PC-9 (cell line): ENCODE measurements around the gene PTBP2.

Source experiments
- EZH2 ChIP-seq: fragments of 200-600 bp; sonication (generic); IDR thresholded peaks from 2 replicates; pipeline ENCODE4 v1.8.0; 2017; ENCODE audit warnings: antibody characterized with exemption, low read depth
- TF ChIP-seq, protein P1 (sequence below): fragments of 200-600 bp; sonication (generic); conservative IDR thresholded peaks from 2 replicates; pipeline ENCODE4 v1.6.1; 2017; ENCODE audit warnings: mixed run types, antibody characterized with exemption, mild to moderate bottlenecking, moderate library complexity

DNA sequence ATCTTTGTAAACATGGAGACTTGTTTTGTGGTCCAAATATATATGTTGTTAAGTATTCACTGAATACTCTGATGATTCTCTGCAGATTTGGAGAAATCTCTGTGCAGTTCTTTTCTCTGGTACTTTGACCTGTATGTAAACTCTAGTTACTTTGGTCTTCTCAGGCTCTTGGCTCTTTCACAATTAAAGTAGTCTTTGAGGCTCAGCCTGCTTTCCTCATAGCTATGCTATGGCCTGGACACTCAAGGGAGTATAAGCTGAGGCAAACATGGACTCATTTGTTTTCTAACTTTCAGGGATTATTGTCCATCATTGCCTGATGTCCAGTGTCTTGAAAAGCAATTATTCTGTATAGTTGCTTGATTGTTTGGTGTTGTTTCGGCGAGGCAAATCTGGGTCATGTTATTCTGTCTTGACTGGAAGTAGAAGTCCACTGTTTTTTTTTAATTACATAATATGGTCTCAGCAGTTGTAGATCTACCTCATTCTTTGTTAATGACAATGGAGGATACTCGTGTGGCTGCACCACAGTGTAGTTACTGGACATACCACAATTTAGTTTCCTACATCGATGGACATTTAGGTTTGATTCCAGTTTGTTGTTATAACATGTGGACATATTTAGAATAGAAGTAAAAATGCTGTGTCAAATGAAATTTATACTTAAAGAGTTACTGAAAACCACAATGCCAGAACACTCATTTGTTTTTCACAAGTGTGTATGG, 9.2 kb downstream of the PTBP2 start:
- TF ChIP-seq, protein P1, sequence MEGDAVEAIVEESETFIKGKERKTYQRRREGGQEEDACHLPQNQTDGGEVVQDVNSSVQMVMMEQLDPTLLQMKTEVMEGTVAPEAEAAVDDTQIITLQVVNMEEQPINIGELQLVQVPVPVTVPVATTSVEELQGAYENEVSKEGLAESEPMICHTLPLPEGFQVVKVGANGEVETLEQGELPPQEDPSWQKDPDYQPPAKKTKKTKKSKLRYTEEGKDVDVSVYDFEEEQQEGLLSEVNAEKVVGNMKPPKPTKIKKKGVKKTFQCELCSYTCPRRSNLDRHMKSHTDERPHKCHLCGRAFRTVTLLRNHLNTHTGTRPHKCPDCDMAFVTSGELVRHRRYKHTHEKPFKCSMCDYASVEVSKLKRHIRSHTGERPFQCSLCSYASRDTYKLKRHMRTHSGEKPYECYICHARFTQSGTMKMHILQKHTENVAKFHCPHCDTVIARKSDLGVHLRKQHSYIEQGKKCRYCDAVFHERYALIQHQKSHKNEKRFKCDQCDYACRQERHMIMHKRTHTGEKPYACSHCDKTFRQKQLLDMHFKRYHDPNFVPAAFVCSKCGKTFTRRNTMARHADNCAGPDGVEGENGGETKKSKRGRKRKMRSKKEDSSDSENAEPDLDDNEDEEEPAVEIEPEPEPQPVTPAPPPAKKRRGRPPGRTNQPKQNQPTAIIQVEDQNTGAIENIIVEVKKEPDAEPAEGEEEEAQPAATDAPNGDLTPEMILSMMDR = no peak
- TF ChIP-seq EZH2 = no peak
